ENCODE data around the gene C6orf89. TPM values are rescaled to one million over a fixed set of nuclear protein-coding genes. Genes with fewer than 3 reads are reported as not detected.

Gene C6orf89
- total RNA-seq, 1 experiment from 2014 or later: 13.2 TPM

GRCh38 chr6:36957773-36958271 lies 72.1 kb downstream of the C6orf89 start:
- DNase-seq (ENCODE audit: low spot score) (peak; percentile 5), ATAC-seq (no peak)
- TF ChIP-seq ZNF219 (CRISPR knock-in tag; IDR thresholded peaks at IDR 0.05; ENCODE audit: borderline replicate concordance): no peak
- no peak for TF ChIP-seq HMGXB4 (CRISPR knock-in tag; IDR thresholded peaks at IDR 0.05)
- no peak for TF ChIP-seq ELF4 (CRISPR knock-in tag; IDR thresholded peaks at IDR 0.05; ENCODE audit: low read depth)
- no peak for TF ChIP-seq ZNF423 (CRISPR knock-in tag; IDR thresholded peaks at IDR 0.05)
- TF ChIP-seq JAZF1 (CRISPR knock-in tag; IDR thresholded peaks at IDR 0.05): no peak
- no peak for TF ChIP-seq USF2 (CRISPR knock-in tag; IDR thresholded peaks at IDR 0.05)
- TF ChIP-seq CREB1 (CRISPR knock-in tag; IDR thresholded peaks at IDR 0.05): no peak
- TF ChIP-seq ATF6 (CRISPR knock-in tag; IDR thresholded peaks at IDR 0.05): no peak
- no peak for TF ChIP-seq NR2C2 (CRISPR knock-in tag; IDR thresholded peaks at IDR 0.05)
- no peak for TF ChIP-seq AR (CRISPR knock-in tag; IDR thresholded peaks at IDR 0.05)
- TF ChIP-seq ARID4B (CRISPR knock-in tag; IDR thresholded peaks at IDR 0.05; ENCODE audit: borderline replicate concordance): no peak
- no peak for TF ChIP-seq FOXK1 (CRISPR knock-in tag; IDR thresholded peaks at IDR 0.05)
- TF ChIP-seq NFYB (CRISPR knock-in tag; conservative IDR thresholded peaks at IDR 0.05; ENCODE audit: low read depth): no peak
- no peak for TF ChIP-seq GTF2I (CRISPR knock-in tag; conservative IDR thresholded peaks at IDR 0.05)
- no peak for TF ChIP-seq ZMAT4 (CRISPR knock-in tag; IDR thresholded peaks at IDR 0.05)
- TF ChIP-seq ZBTB43 (CRISPR knock-in tag; IDR thresholded peaks at IDR 0.05): no peak
- no peak for TF ChIP-seq GABPB1 (CRISPR knock-in tag; IDR thresholded peaks at IDR 0.05)
- TF ChIP-seq ZNF263 (CRISPR knock-in tag; IDR thresholded peaks at IDR 0.05; ENCODE audit: low read depth): no peak
- TF ChIP-seq KAT7 (CRISPR knock-in tag; IDR thresholded peaks at IDR 0.05; ENCODE audit: borderline replicate concordance): no peak
- H3K4me3 Mint-ChIP-seq: no peak overlapping the region
- H3K27ac Mint-ChIP-seq: no peak overlapping the region
- H3K27me3 Mint-ChIP-seq (ENCODE audit: low read depth): no peaks in the 10 kb centered on the region
- ChIA-PET CTCF (interaction anchor here (1.6 to 1.8 kb wide), 2 partner anchors 60 to 192 kb away, joined by 5 to 7 read pairs; no protein-coding TSS in a partner anchor), POLR2A (no interaction called here)
- H3K9me3 Mint-ChIP-seq: no peaks in the 10 kb centered on the region
- H3K36me3 Mint-ChIP-seq: no peaks in the 10 kb centered on the region
- H3K4me1 Mint-ChIP-seq: peaks cover 7% of the 10 kb centered on the region

Data from WTC11 (cell line).